ENCODE data around the gene CHRNG. TPM values are rescaled to one million over a fixed set of nuclear protein-coding genes. Genes with fewer than 3 reads are reported as not detected.

Gene CHRNG
- 0.25 and 1.7 TPM in 2 replicates for total RNA-seq (2012; rRNA removed)

GRCh38 chr2:232539298-232540231 lies at the start of gene CHRNG:
Gene CHRNG (plus strand): TSS chr2:232539692. CDS start chr2:232539748, 56 bp downstream.
- H3K36me3 ChIP-seq (ENCODE audit: insufficient read depth, low read length) = no peaks in the 10 kb centered on the region
- no peak within 1 kb of the TSS for H3K9ac ChIP-seq (ENCODE audit: low read depth, low read length)
- H3K27me3 ChIP-seq (ENCODE audit: control insufficient read depth, insufficient read depth, low read length) = peaks cover 6% of the 10 kb centered on the region
- H3K4me1 ChIP-seq (ENCODE audit: control insufficient read depth, insufficient read depth, low read length) = peaks cover 10% of the 10 kb centered on the region
- peaks cover 5% of the 10 kb centered on the region for H3K9me3 ChIP-seq (replicated peaks; ENCODE audit: low read length)
- H3K4me3 ChIP-seq (ENCODE audit: low read length) = no peak within 1 kb of the TSS
- H3K4me2 ChIP-seq (ENCODE audit: low read length) = peak within 1 kb of the TSS; percentile 49

- H3K9me3 ChIP-seq (replicated peaks; ENCODE audit: low read length) = no peaks in the 10 kb centered on the region
- H3K4me1 ChIP-seq (ENCODE audit: control insufficient read depth, insufficient read depth, low read length) = no peaks in the 10 kb centered on the region
- no peak overlapping the region for H3K9ac ChIP-seq (ENCODE audit: low read depth, low read length)
- H3K36me3 ChIP-seq (ENCODE audit: insufficient read depth, low read length) = no peaks in the 10 kb centered on the region
- no peak overlapping the region for H3K4me3 ChIP-seq (ENCODE audit: low read length)
- no peak overlapping the region for H3K4me2 ChIP-seq (ENCODE audit: low read length)
- H3K27me3 ChIP-seq (ENCODE audit: control insufficient read depth, insufficient read depth, low read length) = peaks cover 48% of the 10 kb centered on the region
Measured at GRCh38 chr2:232490221-232491138, 49.0 kb upstream of the CHRNG start.

GRCh38 chr2:232491139-232491780 lies 48.2 kb upstream of the CHRNG start:
- Histone ChIP-seq H3K36me3 (ENCODE audit: insufficient read depth, low read length) (no peaks in the 10 kb centered on the region), H3K4me1 (ENCODE audit: control insufficient read depth, insufficient read depth, low read length) (no peaks in the 10 kb centered on the region), H3K27me3 (ENCODE audit: control insufficient read depth, insufficient read depth, low read length) (peaks cover 43% of the 10 kb centered on the region), H3K9me3 (replicated peaks; ENCODE audit: low read length) (no peaks in the 10 kb centered on the region), H3K4me2 (ENCODE audit: low read length) (no peak overlapping the region), H3K9ac (ENCODE audit: low read depth, low read length) (no peak overlapping the region), H3K4me3 (ENCODE audit: low read length) (no peak overlapping the region)

- H3K9ac ChIP-seq (ENCODE audit: low read depth, low read length) = no peak overlapping the region
- H3K4me2 ChIP-seq (ENCODE audit: low read length) = no peak overlapping the region
- peaks cover 33% of the 10 kb centered on the region for H3K27me3 ChIP-seq (ENCODE audit: control insufficient read depth, insufficient read depth, low read length)
Measured at GRCh38 chr2:232492236-232492848, 47.1 kb upstream of the CHRNG start.

GRCh38 chr2:232492963-232493700 lies 46.4 kb upstream of the CHRNG start:
- Histone ChIP-seq H3K36me3 (ENCODE audit: insufficient read depth, low read length) (no peaks in the 10 kb centered on the region), H3K9ac (ENCODE audit: low read depth, low read length) (no peak overlapping the region), H3K27me3 (ENCODE audit: control insufficient read depth, insufficient read depth, low read length) (peaks cover 36% of the 10 kb centered on the region), H3K4me2 (ENCODE audit: low read length) (no peak overlapping the region), H3K9me3 (replicated peaks; ENCODE audit: low read length) (no peaks in the 10 kb centered on the region), H3K4me1 (ENCODE audit: control insufficient read depth, insufficient read depth, low read length) (no peaks in the 10 kb centered on the region), H3K4me3 (ENCODE audit: low read length) (no peak overlapping the region)

More at GRCh38 chr2:232492236-232492848, 47.1 kb upstream of the CHRNG start:
- Histone ChIP-seq H3K4me3 (ENCODE audit: low read length) (no peak overlapping the region), H3K4me1 (ENCODE audit: control insufficient read depth, insufficient read depth, low read length) (no peaks in the 10 kb centered on the region), H3K36me3 (ENCODE audit: insufficient read depth, low read length) (no peaks in the 10 kb centered on the region), H3K9me3 (replicated peaks; ENCODE audit: low read length) (no peaks in the 10 kb centered on the region)

GRCh38 chr2:232493701-232494474 lies 45.6 kb upstream of the CHRNG start:
- Histone ChIP-seq H3K4me1 (ENCODE audit: control insufficient read depth, insufficient read depth, low read length) (no peaks in the 10 kb centered on the region), H3K9ac (ENCODE audit: low read depth, low read length) (no peak overlapping the region), H3K4me3 (ENCODE audit: low read length) (no peak overlapping the region), H3K27me3 (ENCODE audit: control insufficient read depth, insufficient read depth, low read length) (peaks cover 36% of the 10 kb centered on the region), H3K9me3 (replicated peaks; ENCODE audit: low read length) (no peaks in the 10 kb centered on the region), H3K36me3 (ENCODE audit: insufficient read depth, low read length) (no peaks in the 10 kb centered on the region), H3K4me2 (ENCODE audit: low read length) (no peak overlapping the region)

- Histone ChIP-seq H3K36me3 (ENCODE audit: insufficient read depth, low read length) (no peaks in the 10 kb centered on the region), H3K4me2 (ENCODE audit: low read length) (no peak overlapping the region), H3K9me3 (replicated peaks; ENCODE audit: low read length) (no peaks in the 10 kb centered on the region), H3K9ac (ENCODE audit: low read depth, low read length) (no peak overlapping the region), H3K4me3 (ENCODE audit: low read length) (no peak overlapping the region), H3K4me1 (ENCODE audit: control insufficient read depth, insufficient read depth, low read length) (no peaks in the 10 kb centered on the region), H3K27me3 (ENCODE audit: control insufficient read depth, insufficient read depth, low read length) (peaks cover 33% of the 10 kb centered on the region)
Measured at GRCh38 chr2:232494542-232494941, 45.0 kb upstream of the CHRNG start.

GRCh38 chr2:232495292-232495691 lies 44.2 kb upstream of the CHRNG start:
- Histone ChIP-seq H3K9me3 (replicated peaks; ENCODE audit: low read length) (no peaks in the 10 kb centered on the region), H3K36me3 (ENCODE audit: insufficient read depth, low read length) (no peaks in the 10 kb centered on the region), H3K4me3 (ENCODE audit: low read length) (no peak overlapping the region), H3K27me3 (ENCODE audit: control insufficient read depth, insufficient read depth, low read length) (peaks cover 29% of the 10 kb centered on the region), H3K4me1 (ENCODE audit: control insufficient read depth, insufficient read depth, low read length) (no peaks in the 10 kb centered on the region), H3K9ac (ENCODE audit: low read depth, low read length) (no peak overlapping the region), H3K4me2 (ENCODE audit: low read length) (no peak overlapping the region)

- Histone ChIP-seq H3K9ac (ENCODE audit: low read depth, low read length) (no peak overlapping the region), H3K4me2 (ENCODE audit: low read length) (no peak overlapping the region), H3K4me1 (ENCODE audit: control insufficient read depth, insufficient read depth, low read length) (no peaks in the 10 kb centered on the region), H3K9me3 (replicated peaks; ENCODE audit: low read length) (no peaks in the 10 kb centered on the region), H3K27me3 (ENCODE audit: control insufficient read depth, insufficient read depth, low read length) (peaks cover 35% of the 10 kb centered on the region), H3K36me3 (ENCODE audit: insufficient read depth, low read length) (no peaks in the 10 kb centered on the region), H3K4me3 (ENCODE audit: low read length) (no peak overlapping the region)
Measured at GRCh38 chr2:232496501-232497270, 42.8 kb upstream of the CHRNG start.

Measured in skeletal muscle satellite cell (primary cell).